K562 (cell line): ENCODE results near the gene CFAP221. TPM values are rescaled to one million over a fixed set of nuclear protein-coding genes. Genes with fewer than 3 reads are reported as not detected.

ENCODE experiments used
- FOSL1 ChIP-seq: fragments of 200-800 bp; sonication (Bioruptor generic); conservative IDR thresholded peaks from 2 replicates; pipeline ENCODE4 v1.6.1; 2016; ENCODE audit warnings: missing genetic modification characterization, missing compliant biosample characterization
- LARP7 ChIP-seq: fragments of 450-650 bp; IDR thresholded peaks from 2 replicates; pipeline ENCODE4 v1.6.1; 2016
- PRPF4 ChIP-seq: fragments of 200-400 bp; formaldehyde crosslinking; IDR thresholded peaks from one replicate; pipeline ENCODE4 v1.6.1; 2017; ENCODE audit warnings: low read length, low read depth, mild to moderate bottlenecking; ENCODE audit not compliant: insufficient read depth, poor library complexity, severe bottlenecking
- ZNF347 ChIP-seq: fragments of 450-650 bp; formaldehyde crosslinking; IDR thresholded peaks from 2 replicates; pipeline ENCODE4 v1.4.0; 2020; ENCODE audit warnings: low read depth, mild to moderate bottlenecking, moderate library complexity
- polyA plus RNA-seq, 8 experiments: library from polyadenylated mRNA; depleted of rRNA in 4 of 8; stranded (reverse) in 5 of 8; unstranded in 3 of 8; fragments of >200 nt; fragmentation: Nextera tagmentation in 2 of 8; fragmentation: Illumina TruSeq in 1 of 8; extraction: Ambion mirVana in 2 of 8; extraction: Trizol in 1 of 8; gene quantifications; 2 replicates each; pipeline versions ENCODE4 v1.2.1 to v1.2.3, GENCODE V29; 2011 to 2014; ENCODE audit warnings: inconsistent platforms in 1 of 8, missing spikeins in 1 of 8
- total RNA-seq, 7 experiments: library from RNA; depleted of rRNA in 6 of 7; stranded (reverse); fragments of >200 nt in 6 of 7; fragmentation: Illumina TruSeq in 2 of 7; extraction: Trizol in 2 of 7; gene quantifications; 2 replicates each; pipeline versions ENCODE4 v1.2.1 to v1.2.3, GENCODE V29; 2011 to 2021; ENCODE audit warnings: low replicate concordance in 1 of 7
- TF ChIP-seq, protein P1 (sequence below): fragments of 200-600 bp; sonication (generic); IDR thresholded peaks from one replicate; pipeline ENCODE4 v1.6.1; 2012; ENCODE audit warnings: mild to moderate bottlenecking, low read depth, low read length, inconsistent platforms

Gene CFAP221
- total and polyA plus RNA-seq, 9 of the 15 experiments (the other 6 are each of a cell fraction or from before 2014, with no cell fraction given): 0.09 to 1.4 (median 0.65) TPM

GRCh38 chr2:119549241-119549640 lies 5.0 kb downstream of the CFAP221 start (continued):
- TF ChIP-seq, protein P1, sequence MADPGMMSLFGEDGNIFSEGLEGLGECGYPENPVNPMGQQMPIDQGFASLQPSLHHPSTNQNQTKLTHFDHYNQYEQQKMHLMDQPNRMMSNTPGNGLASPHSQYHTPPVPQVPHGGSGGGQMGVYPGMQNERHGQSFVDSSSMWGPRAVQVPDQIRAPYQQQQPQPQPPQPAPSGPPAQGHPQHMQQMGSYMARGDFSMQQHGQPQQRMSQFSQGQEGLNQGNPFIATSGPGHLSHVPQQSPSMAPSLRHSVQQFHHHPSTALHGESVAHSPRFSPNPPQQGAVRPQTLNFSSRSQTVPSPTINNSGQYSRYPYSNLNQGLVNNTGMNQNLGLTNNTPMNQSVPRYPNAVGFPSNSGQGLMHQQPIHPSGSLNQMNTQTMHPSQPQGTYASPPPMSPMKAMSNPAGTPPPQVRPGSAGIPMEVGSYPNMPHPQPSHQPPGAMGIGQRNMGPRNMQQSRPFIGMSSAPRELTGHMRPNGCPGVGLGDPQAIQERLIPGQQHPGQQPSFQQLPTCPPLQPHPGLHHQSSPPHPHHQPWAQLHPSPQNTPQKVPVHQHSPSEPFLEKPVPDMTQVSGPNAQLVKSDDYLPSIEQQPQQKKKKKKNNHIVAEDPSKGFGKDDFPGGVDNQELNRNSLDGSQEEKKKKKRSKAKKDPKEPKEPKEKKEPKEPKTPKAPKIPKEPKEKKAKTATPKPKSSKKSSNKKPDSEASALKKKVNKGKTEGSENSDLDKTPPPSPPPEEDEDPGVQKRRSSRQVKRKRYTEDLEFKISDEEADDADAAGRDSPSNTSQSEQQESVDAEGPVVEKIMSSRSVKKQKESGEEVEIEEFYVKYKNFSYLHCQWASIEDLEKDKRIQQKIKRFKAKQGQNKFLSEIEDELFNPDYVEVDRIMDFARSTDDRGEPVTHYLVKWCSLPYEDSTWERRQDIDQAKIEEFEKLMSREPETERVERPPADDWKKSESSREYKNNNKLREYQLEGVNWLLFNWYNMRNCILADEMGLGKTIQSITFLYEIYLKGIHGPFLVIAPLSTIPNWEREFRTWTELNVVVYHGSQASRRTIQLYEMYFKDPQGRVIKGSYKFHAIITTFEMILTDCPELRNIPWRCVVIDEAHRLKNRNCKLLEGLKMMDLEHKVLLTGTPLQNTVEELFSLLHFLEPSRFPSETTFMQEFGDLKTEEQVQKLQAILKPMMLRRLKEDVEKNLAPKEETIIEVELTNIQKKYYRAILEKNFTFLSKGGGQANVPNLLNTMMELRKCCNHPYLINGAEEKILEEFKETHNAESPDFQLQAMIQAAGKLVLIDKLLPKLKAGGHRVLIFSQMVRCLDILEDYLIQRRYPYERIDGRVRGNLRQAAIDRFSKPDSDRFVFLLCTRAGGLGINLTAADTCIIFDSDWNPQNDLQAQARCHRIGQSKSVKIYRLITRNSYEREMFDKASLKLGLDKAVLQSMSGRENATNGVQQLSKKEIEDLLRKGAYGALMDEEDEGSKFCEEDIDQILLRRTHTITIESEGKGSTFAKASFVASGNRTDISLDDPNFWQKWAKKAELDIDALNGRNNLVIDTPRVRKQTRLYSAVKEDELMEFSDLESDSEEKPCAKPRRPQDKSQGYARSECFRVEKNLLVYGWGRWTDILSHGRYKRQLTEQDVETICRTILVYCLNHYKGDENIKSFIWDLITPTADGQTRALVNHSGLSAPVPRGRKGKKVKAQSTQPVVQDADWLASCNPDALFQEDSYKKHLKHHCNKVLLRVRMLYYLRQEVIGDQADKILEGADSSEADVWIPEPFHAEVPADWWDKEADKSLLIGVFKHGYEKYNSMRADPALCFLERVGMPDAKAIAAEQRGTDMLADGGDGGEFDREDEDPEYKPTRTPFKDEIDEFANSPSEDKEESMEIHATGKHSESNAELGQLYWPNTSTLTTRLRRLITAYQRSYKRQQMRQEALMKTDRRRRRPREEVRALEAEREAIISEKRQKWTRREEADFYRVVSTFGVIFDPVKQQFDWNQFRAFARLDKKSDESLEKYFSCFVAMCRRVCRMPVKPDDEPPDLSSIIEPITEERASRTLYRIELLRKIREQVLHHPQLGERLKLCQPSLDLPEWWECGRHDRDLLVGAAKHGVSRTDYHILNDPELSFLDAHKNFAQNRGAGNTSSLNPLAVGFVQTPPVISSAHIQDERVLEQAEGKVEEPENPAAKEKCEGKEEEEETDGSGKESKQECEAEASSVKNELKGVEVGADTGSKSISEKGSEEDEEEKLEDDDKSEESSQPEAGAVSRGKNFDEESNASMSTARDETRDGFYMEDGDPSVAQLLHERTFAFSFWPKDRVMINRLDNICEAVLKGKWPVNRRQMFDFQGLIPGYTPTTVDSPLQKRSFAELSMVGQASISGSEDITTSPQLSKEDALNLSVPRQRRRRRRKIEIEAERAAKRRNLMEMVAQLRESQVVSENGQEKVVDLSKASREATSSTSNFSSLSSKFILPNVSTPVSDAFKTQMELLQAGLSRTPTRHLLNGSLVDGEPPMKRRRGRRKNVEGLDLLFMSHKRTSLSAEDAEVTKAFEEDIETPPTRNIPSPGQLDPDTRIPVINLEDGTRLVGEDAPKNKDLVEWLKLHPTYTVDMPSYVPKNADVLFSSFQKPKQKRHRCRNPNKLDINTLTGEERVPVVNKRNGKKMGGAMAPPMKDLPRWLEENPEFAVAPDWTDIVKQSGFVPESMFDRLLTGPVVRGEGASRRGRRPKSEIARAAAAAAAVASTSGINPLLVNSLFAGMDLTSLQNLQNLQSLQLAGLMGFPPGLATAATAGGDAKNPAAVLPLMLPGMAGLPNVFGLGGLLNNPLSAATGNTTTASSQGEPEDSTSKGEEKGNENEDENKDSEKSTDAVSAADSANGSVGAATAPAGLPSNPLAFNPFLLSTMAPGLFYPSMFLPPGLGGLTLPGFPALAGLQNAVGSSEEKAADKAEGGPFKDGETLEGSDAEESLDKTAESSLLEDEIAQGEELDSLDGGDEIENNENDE: no peak
- TF ChIP-seq LARP7: no peak
- TF ChIP-seq ZNF347: no peak
- TF ChIP-seq PRPF4: no peak
- TF ChIP-seq FOSL1 (tag): peak; percentile 28; the same call in 1 of the 2 replicates
